ENCODE data around the gene ATRIP.

ATRIP gene

DNA sequence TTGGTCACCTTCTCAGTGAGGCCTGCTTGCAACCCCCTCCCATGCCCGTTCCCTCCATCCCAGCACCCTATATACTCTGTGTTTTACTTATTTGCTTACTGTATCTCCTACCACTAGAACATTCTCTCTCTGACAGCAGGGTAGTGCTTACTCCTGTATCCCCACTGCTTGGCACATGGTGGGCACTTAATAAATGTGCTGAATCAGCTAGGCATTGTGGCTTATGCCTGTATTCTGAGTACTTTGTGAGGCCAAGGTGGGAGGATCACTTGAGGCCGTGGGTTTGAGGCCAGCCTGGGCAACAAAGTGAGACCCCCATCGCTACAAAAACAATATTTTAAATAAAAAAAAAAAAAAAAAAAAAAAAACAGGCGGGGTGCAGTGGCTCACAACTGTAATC, 65.0 kb downstream of the ATRIP start:
- DNase-seq (ENCODE audit: low spot score): no peak
- Mint-ChIP-seq H3K27me3 (ENCODE audit: low read depth) (peaks cover 5% of the 10 kb centered on the region), H3K4me1 (ENCODE audit: low read depth) (peaks cover 48% of the 10 kb centered on the region), H3K9me3 (no peaks in the 10 kb centered on the region), H3K27ac (no peak overlapping the region), H3K4me3 (no peak overlapping the region), H3K36me3 (ENCODE audit: low read depth) (peaks cover 5% of the 10 kb centered on the region)

DNA sequence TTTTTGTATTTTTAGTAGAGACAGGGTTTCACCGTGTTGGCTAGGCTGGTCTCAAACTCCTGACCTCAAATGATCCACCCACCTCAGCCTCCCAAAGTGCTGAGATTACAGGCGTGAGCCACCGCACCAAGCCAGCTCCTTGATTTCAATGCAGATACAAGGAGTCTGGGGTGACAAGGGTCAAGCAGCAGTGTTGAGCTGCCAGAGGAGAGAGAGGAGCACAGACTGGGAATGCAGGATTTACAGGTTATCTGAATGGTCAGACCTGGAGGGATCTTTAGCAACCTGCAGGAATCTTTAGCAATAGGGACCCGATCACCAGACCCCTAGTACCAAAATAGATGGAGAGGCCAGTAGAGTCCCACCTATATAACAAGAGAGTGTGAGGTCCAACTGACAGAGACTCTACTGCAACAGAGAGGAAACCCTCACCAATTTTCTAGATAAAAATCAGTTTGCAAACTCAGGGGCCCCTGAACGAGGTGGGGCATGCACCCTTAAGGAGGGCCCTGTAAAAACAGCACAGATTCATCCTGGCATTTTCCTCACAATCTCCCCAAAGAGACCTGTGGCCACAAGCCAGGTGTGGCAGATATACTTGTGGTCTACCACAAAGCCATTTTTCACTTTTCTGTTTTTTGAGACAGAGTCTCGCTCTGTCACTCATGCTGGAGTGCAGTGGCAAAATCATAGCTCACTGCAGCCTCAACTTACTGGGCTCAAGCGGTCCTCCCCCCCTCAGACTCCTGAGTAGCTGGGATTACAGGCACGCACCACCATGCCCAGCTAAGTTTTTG, 68.1 kb downstream of the ATRIP start:
- Mint-ChIP-seq H3K27me3 (ENCODE audit: low read depth) (peaks cover 4% of the 10 kb centered on the region), H3K4me1 (ENCODE audit: low read depth) (peaks cover 59% of the 10 kb centered on the region), H3K36me3 (ENCODE audit: low read depth) (peaks cover 7% of the 10 kb centered on the region), H3K9me3 (no peaks in the 10 kb centered on the region), H3K27ac (peak overlapping the region; percentile 63), H3K4me3 (peak overlapping the region; percentile 63)
- peak; percentile 29 for DNase-seq (ENCODE audit: low spot score)

Measured in T-helper 2 cell treated with Interferon-gamma antibody and Interleukin-4, amounts not matched to agents 5 μg/mL and 100 μg/mL, for 36 hours (primary cell).